ENCODE results near the gene MYCBP2.
"Not testable (repeated sequence)": the region's sequence is repeated elsewhere in the genome, so short reads cannot be mapped to it uniquely, and the experiment has no call there.

Gene MYCBP2

DNA sequence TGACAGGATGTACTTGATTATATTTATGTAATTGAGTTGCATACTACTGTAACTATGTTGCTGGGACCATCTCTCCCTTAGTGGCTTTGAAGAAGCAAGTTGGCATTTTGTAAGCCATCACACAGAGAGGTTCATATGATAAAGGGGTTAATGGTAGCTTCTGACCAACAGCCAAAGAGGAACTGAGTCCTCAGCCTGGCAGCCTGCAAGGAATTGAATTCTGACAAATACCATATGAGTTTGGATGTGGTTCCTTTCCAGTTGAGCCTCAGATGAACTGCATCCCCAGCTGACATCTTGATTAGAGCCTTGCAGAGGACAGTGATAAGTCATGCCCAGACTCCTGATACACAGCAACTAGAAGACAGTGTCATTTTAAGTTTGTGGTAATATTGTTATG is 8.6 kb upstream of the MYCBP2 start:
- DNase-seq (ENCODE audit: low read depth in 2 of 2) = no peak

DNA sequence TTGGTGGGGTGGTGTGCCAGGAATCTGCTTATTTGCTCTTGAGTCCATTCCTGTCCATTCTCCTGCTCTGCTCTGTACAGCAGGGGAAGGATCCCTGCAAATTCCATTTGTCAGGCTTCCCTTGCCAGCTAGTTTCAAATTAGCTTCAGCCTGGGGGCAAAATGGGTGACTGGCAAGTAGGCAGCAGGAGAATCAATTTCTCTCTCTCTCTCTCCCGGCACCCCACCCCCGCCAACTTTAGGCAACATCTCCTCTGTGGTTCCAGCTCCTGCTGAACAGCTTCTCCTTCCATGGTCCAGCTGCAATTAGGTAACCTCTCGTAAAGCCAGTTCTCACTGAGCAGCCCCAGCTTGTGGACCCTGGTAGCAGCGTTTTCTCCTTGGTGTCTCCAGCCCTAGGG is 6.7 kb upstream of the MYCBP2 start:
- no peak for DNase-seq (ENCODE audit: low read depth in 2 of 2)

DNA sequence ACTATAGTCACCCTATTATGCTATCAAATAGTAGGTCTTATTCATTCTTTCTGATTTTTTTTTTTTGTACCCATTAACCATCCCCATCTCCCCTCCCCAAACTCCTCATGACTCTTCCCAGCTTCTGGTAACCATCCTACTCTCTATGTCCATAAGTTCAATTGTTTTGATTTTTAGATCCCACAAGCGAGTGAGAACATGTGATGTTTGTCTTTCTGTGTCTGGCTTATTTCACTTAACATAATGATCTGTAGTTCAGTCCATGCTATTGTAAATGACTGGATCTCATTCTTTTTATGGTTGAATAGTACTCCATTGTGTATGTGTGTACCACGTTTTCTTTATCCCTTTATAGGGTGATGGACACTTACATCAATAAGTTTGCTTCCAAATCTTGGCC is 4.5 kb upstream of the MYCBP2 start:
- no peak for DNase-seq (ENCODE audit: low read depth in 2 of 2)

DNA sequence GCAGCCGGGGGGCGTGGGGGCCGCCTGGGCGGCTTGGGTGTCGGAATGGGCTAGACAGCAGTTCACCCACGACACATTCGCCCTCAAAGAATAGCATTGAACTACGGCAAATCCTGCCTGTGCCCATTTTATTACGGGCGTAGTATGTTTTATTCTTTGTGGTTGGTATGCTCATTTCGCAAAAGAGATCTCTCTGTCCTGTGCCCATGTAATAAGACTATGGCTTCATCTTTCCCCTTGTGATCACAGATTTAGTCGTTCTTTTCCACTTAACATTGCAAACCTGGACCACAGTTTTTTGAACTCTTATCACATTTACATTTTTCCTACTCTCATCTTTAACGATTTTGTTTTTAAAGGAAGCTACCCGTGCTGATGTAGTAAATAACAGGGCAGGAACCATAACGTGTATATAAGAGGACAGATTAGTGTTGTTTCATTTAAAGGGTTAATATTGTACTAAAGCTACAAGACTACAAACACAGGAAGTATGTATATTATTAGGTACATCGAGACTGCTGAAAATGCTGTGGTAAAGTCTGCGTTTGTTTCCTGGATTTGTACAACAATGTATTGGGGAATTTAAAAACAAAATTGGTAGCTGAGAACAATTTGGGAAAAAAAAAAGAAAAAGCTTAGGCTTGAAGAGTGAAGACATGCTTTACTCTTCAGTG is 3.2 kb upstream of the MYCBP2 start:
- DNase-seq (ENCODE audit: low read depth in 2 of 2) = no peak

DNA sequence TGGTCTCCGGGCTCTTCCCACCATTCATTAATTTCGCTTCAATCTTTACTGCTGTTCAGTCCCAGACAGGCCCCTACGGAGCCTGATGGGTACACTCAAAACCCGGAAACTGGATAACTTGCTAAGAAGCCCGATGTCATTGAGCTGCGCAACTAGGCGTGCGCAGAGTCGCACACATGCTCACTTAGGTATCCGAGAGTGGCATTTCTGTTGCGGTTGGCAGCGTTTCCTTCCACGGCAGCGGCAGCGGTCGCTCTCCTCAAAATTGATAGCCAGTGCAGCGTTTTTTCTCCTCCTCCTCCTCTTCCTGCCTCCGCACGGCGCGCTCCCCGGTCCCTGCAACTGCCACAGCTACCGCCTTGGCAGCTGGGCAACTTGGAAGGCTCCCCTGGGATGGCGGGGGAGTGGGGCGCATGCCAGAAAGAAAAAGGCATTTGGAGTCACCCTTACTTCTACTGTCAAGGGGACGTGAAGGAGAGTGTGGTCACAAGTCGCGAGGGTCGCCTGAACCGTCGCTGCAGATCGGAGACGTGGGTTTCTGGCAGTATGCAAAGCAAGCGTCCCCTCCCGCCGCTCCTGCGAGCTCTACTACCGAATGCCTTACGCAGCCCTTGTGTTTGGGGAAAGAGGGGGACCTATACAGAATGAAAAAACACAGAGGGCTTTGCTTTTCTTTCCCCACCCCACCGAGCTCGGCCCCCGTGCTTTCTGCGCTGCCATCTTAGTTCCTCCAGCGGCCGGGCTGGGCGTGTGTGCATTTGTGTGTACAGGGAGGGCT is 2.4 kb upstream of the MYCBP2 start:
- peak; percentile 80 to 81 for DNase-seq (ENCODE audit: low read depth in 2 of 2)

DNA sequence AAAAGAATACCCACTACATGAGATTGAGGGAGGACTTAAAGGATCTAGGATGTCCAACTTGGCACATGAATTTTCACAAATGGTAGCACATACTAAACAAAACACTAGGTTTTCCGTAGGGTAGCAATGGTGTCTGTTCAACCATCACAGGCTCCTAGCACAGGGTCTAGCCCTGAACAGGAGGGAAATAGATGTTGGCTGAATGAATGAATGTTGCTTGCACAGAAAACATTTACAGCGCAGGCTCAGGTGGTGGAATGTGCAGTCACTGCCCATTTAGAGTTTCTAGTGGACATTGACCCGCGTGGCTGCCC is 1.9 kb upstream of the MYCBP2 start:
- DNase-seq (ENCODE audit: low read depth in 2 of 2) = no peak

DNA sequence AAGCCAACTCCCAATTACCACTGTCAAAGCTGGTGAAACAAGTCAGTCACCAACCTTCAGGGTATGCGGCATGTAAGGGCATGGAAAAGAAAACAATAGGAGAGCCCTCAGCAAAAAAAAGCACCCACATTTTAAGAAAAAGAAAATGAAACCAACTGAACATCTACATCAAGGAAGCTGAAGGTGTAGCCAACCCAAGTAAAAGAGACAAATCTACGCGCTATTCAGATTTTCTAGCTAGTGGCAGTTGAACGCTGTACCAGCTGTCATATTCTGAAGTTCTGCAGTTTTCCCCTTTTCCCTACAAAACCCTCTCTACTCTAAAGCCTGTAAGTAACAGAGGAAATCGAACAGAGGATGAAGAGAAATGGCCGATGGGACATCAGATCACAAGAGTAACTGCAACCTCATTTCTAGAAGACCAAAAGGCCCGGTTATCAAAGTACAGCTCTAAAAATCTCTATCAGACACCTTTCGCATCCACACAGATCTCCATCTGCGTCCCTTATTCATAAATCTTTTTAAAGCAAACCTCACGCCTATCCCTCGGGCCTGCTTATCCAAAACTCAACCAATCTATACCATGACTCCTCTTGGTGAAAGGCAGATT is 1.4 kb downstream of the MYCBP2 start:
- no peak for DNase-seq (ENCODE audit: low read depth in 2 of 2)

DNA sequence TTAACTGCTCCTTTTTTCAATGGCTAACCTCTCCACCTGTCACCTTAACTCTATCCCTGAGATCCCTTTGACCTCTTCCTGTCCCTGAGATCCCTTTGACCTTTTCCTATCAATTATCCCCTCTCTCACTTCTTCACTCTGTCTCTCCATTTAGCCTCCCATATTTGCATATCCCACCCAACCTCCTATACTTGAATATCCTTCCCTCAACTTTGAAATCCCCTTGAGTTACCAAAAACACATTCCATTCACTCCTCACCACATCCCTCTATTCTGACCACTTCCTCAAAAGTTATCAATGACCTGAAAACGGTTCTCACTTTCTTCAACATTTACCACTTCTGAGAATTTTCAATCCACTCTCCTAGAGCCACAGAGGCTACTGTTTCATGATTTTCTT is 3.0 kb downstream of the MYCBP2 start:
- no peak for DNase-seq (ENCODE audit: low read depth in 2 of 2)

DNA sequence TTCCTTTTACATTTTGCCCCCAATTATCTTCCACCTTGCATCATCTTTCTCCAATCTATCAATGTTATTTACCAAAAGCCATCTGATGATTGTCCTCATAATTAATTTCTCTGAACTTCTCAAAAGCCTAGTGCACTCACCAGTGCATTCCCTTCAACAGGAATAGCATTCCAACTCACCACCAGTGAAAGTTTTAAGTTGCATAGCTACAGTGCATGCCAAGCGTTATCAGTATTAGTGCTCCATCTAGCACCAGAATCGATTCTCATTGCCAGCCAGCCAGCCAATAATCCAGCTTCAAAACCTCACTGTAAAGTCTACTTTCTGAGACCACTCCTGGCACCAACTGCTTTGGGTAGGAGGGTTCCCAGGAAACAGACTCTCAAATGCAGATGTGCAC is 7.4 kb downstream of the MYCBP2 start:
- no peak for DNase-seq (ENCODE audit: low read depth in 2 of 2)

DNA sequence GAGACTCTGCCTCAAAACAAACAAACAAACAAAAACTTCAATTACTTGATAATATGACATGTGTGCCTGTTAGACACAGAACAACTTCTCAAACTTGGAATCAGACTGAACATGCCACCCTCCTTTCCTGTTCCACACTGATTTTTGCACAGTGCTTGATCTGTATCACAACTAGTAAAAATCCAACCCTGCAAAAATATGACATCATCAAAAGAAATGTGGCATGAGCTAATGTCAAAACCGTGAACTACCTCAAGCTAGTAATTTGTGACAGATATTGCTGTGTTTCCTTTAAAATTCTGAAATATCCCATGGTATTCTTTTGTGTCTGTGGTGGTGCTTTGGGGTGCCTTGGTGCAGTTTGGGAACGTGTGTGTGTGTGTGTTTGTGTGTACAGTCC is 8.2 kb downstream of the MYCBP2 start:
- no peak for DNase-seq (ENCODE audit: low read depth in 2 of 2)

DNA sequence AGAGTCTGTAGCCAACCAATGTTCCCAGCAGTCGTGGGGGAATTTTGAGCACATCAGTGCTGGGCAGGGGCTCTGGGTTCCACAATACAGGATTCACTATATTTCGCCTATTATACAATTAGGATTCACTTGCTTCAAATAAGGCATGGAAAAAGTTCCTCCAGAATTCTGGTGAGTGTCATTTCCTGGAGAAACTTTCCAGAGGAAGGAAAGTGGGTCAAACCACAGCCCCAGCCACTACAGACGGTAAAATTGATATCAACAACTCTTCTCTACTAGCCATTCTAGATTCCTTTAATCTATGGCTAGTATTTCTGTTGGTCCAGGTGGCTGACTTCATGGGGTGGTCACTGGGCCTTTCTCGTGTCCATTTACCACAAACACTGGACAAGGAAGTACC is 10.5 kb downstream of the MYCBP2 start:
- no peak for DNase-seq (ENCODE audit: low read depth in 2 of 2)

DNA sequence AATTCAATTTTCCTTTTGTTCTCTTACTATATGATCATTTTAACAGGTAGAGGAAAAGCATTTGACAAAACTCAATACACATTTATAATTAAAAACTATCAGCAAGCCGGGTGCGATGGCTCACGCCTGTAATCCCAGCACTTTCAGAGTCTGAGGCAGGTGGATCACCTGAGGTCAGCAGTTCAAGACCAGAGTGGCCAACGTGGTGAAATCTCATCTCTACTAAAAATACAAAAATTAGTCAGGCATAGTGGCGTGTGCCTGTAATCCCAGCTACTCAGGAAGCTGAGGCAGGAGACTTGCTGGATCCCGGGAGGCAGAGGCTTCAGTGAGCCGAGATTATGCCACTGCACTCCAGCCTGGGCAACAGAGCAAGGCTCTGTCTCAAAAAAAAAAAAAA is 11.4 kb downstream of the MYCBP2 start:
- DNase-seq (ENCODE audit: low read depth in 2 of 2) = not testable (repeated sequence)

DNA sequence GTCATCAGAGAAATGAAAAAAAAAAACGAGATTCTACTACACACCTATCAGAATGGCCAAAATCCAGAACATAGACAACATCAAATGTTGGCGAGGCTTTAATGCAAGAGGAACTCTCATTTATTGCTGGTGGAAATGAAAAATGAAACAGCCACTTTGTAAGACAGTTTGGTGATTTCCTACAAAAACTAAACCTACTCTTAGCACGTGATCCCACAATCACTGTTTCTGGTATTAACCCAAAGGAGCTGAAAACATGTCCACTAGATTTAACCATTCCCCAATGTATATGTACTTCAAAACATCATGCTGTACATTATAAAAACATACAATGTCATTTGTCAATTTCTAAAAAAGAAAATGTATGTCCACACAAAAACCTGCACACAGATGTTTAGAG is 13.0 kb downstream of the MYCBP2 start:
- DNase-seq (ENCODE audit: low read depth in 2 of 2) = no peak

DNA sequence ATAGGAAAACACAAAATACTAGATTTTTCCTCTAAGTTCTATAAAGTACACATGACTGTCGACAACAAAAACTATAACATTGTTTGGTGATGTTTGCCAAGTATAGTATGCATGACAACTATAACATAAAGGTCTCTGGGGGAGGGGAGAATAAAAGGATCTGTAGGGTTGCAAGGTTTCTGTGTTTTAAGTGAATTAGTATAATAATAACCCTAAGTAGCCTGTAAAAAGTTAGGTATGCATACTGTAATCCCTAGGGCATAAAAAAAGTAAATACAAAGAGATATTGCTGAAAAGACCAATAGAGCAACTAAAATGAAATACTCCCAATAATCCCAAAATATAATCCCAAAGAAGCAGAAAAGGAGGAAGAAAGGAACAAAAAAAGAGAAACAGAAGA is 14.6 kb downstream of the MYCBP2 start:
- DNase-seq (ENCODE audit: low read depth in 2 of 2) = no peak

DNA sequence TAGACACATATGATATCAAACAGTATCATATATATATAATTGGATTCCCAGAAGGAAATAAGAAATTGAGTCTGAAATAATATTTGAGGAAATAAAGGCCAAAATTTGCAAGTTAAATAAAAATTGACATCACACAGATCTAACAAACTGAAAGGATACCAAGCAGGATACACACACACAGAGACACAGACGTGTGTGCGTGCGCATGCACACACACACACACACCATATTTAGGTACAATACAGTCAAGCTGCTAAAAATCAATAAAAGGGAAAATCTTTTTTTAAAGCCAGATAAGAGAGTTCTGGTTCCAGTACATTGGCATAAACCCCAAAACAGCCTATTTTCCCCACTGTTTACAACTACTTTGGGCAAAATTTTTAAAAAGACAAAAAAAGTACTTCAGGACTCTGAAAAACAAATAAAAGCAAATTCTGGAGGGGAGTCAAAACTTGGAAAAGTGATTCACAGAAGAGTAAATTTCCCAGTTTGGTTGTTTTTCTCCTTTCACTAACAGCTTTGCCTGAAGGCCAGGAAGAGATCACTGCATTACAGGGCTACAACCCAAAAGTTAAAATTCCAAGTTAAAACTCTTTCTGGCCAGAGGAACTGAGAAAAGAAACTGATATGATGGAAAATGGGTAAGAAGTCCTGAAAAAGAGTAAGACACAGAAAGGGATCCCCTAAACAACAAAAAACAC is 16.2 kb downstream of the MYCBP2 start:
- DNase-seq (ENCODE audit: low read depth in 2 of 2) = no peak

DNA sequence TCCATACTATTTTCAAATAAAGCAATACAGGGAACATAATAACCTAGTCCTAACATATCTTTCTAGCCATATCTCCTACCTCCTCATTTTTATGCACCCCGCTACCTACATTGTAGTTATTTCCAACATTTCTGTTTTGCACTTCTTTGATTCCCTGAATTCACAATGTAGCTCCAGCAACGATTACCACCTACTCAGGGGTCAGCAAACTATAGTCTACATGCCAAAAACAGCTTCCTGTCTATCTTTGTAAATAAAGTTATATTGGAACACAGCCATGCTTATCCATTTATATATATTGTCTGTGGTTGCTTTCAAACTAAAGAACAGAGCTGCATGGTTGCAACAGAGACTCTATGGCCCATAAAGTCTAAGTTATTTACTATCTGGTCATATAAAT is 16.7 kb downstream of the MYCBP2 start:
- no peak for DNase-seq (ENCODE audit: low read depth in 2 of 2)

DNA sequence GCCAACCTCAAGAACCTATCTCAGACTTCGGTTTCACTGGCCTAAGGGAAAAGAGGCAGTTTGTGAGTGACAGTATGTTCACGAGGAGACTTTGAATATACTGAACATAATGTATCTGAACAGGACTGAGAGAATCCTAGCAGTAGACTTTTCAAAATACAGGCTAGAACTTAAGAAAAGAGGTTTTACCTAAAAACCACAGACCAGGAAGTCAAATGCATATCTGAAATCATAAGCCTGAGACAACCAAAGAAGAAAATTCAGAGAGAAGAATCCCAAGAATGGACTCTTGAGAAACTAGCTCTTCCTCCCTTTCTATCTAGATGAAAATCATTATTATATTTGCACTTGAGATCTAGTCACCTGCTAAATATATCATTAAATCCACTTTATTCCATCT is 17.6 kb downstream of the MYCBP2 start:
- no peak for DNase-seq (ENCODE audit: low read depth in 2 of 2)

DNA sequence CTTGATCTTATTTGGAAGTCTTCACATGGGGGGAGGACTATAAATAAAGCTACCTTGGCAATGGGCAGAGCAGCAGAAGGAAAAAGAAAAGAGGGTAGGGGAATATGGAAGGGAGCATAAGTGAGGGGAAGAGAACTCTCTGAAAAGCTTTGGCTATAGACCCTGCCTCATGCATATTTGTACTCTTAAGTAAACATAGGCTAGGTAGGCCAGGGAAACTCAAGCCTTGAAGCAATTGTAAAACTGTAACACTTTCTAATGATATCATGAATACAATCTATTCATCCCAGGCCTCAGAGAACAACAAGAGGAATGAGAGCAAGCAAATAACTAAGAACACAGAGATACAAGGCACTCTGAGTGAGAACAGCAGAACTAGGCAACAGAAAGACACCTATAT is 20.4 kb downstream of the MYCBP2 start:
- DNase-seq (ENCODE audit: low read depth in 2 of 2) = no peak

DNA sequence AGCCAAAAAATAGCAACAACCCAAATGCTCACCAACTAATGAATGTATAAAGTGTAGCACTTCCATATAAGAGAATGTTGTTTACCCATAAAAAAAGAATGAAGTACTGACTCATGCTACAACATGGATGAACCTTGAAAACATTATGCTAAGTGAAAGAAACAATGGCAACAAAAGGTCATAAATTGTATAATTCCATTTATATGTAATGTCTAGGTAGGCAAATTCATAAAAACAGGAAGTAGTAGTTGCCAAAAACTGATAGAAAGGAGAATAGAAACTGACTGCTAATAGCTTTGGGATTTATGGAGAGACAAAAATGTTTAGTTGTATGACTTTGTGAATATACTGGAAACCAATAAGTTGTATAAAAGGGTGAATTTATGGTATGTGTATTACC is 21.6 kb downstream of the MYCBP2 start:
- DNase-seq (ENCODE audit: low read depth in 2 of 2) = no peak

DNA sequence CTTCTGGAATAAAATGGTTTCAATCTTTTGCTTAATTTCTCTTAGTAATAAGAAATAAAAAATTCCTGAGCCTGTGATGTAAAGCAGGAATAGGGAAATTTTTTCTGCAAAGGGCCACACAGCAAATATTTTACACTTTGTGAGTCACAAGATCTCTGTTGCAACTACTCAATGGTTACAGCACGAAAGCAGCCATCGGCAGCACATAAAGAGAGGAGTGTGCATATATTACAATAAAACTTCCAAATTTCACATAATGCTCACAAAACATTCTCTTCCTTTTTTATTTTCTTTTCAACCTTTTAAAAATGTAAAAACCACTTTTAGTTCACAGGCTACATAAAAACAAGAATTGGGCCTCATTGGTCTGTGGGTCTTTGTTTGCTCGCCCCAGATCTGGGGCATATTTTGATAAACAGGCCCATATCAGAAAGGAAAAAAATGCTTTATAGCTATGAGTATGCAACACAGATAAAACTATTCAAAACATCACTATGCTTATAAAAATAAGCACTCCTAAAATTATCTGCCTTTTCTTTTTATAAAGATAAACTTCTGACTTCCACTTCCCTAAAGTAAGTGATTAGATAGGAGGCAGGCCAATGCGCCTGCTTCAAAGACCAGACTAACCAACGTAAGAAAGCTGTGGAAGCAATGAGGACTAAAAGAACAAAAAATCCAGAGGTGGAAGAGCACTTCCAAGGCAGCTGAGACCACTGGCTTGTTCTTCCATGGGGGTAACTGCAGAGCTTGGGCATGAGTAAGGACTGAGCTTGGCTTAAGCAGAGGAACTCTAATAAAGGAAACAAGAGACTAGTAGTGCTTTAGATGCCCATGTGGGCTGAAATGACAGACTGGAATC is 26.5 kb downstream of the MYCBP2 start:
- DNase-seq (ENCODE audit: low read depth in 2 of 2) = no peak

DNA sequence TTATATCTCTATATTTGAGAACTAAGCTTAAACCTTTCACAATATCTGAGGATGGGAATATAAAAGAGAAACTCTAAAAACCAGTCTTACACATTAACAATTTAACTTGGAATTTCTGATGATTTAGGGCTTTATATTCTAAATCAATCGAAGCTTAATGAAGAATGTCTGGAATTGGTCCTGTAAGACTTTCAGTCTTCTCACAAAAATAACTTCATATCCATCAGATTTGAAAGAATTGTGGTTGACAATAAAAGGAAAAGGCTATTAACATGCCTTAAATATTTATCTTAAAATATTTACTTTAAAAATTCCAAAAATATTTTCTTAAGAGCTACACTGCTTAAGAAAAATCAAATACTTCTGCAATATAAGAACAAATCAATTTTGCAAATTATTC is 27.3 kb downstream of the MYCBP2 start:
- no peak for DNase-seq (ENCODE audit: low read depth in 2 of 2)

DNA sequence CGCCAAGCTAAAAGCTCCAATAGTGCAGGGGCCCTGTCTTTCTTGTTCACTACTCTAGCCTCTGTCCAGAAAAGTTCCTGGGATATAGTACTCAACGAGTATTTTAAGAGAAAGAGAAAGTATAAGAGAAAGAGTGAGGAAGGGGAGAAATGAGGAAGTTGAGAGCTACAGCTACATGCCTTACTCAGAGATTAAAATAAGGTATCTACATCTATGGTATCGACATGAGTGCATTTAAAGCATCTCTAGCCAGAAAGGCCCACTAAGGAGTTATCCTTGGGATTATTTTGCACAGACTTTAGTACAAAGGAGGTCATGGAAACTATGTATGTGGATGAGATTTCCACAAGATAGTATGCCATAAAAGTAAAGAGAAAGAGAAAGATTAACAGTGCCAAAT is 28.5 kb downstream of the MYCBP2 start:
- DNase-seq (ENCODE audit: low read depth in 2 of 2) = no peak
